CD4-positive, alpha-beta T cell treated with Interleukin-12 subunit alpha and Interleukin-12 subunit beta, for 1 hour (primary cell): Measurements from ENCODE around the gene SYT10.
"Not testable (repeated sequence)": the region's sequence is repeated elsewhere in the genome, so short reads cannot be mapped to it uniquely, and the experiment has no call there.

ENCODE experiments used
- DNase-seq: peaks from one replicate; pipeline ENCODE4 v3.0.0-alpha.2; 2020

The SYT10 gene, protein sequence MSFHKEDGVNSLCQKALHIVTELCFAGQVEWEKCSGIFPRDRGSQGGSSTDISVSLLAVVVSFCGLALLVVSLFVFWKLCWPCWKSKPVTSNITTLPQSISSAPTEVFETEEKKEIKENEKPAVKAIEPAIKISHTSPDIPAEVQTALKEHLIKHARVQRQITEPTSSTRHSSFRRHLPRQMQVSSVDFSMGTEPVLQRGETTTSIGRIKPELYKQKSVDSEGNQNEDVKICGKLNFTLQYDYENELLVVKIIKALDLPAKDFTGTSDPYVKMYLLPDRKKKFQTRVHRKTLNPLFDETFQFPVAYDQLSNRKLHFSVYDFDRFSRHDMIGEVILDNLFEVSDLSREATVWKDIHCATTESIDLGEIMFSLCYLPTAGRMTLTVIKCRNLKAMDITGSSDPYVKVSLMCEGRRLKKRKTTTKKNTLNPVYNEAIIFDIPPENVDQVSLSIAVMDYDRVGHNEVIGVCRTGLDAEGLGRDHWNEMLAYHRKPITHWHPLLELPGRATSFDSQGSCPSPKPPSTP

DNA sequence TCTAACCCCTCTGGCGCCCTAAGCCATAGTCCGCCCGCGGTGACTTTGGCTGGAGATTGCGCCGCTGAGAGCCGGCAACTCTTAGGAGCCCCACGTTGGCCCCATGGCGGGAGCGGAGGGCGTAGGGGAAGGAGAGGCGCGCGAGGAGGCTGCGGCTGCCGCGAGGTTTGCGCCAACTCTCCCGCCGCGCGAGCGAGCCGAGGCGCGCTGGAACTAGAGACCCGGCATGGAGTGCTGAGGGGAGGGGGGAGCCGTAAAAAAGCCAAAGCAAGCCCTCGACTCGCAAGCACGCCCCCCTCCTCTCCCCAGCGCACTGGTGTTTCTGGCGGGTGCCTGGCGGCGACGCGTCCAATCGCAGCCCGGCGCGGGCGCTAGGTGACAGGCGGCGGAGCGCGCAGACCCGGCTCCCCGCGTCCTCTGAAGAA, at the start of gene SYT10:
Gene SYT10 (minus strand): TSS at position 233 of the 425 bp plus-strand sequence. CDS start 297 bp downstream, outside the sequence.
- no peak for DNase-seq

DNA sequence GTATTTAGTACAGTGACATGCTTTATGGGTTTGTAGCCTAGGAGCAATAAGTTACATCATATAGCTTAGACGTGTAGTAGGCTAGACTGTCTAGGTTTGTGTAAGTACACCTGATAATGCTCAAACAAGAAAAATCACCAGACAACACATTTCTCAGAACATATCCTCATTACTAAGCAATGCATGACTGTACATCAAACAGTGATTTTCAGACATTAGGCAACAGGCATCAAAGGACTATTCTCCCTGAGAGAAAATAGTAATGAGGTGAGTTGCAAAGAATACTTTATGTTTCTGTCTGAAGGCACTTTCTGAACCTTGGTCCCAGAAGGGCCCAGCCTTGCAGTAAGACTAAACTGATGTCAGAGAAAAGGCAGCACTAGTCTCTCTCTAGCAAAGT, 48.4 kb upstream of the SYT10 start:
- no peak for DNase-seq

DNA sequence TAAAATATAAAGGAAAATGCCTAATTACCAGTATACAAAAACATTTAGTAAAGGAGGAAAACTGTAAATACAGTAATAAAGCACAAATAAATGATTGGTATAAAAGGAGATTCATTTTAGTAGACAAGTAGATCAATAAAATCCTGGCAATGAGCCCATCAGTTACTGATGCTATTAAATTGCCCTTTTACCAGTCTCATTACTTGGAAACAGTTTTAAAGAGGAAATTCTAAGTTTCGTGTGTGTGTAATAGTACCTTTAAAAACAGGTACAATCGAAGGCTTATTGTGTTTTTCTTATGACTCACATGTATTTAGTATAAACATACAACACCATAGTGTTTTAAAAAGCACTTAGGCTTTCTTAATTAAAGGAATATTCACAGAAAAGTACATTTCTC, 46.4 kb upstream of the SYT10 start:
- no peak for DNase-seq

DNA sequence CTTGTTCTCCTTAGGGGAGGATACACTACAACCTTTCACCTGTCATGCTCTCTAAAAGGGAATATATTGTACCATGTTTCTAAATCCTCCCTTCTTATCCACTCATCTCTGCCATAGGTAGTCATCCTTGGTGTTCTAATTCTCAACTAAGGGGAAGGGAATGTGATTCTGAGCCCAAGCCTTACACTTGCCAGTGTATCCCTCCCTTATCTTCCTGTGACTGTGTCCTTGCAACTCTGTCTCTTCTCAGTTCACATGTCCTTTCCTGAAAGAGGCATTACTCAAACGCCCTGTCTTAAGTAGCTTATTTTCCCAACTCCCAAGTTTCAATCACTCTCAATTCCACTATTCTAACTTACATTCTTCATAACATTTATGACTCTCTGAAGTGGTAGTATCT, 44.5 kb upstream of the SYT10 start:
- no peak for DNase-seq

DNA sequence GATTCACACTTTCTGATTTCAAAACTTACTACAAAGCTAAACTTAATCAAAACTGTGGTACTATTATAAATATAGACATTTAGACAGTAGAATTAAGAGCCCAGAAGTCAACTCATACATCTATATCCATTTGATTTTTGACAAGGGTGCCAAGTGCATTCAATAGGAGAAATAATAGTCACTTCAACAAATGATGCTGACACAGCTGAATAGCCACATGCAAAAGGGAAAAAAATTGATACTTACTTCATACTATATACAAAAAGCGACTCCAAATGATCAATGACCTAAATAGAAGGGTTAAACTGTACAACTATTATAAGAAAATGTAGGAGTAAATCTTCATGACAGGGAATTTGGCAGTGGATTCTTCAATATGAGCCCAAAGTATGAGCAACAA, 40.7 kb upstream of the SYT10 start:
- DNase-seq = no peak

DNA sequence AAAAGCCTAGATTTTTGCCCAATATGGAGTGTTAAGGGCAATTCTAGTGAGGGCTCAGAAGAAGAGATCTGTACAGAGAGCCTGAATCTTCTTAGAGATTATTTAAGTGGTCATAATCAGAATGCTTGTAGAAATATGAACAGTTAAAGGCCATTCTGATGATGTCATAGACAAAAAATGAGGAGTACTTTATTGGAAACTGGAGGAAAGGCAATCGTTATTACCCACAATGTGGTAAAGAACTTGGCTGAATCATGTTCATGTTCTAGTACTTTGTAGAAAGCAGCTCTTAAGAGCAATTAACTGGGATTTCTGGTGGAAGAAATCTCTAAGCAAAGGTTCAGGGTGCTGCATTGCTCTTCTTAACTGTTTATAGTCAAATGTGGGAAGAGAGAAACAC, 36.4 kb upstream of the SYT10 start:
- DNase-seq = no peak

DNA sequence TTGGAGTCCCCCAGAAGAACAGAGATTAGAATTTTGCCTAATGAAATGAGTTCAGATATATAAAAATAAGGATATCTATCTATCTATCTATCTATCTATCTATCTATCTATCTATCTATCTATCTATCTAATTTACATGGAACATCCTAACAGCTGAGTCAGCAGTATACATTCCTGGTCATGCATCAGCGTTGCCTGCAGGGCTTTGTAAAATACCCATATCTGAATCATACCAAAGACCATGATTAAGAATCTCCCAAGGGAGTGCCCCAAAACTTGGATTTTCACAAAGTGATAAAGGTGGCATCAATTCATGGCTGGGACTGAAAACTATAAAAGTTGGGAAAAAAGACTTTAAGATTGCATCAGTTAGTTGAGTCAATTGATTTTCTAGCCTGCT, 32.7 kb upstream of the SYT10 start:
- DNase-seq = no peak

DNA sequence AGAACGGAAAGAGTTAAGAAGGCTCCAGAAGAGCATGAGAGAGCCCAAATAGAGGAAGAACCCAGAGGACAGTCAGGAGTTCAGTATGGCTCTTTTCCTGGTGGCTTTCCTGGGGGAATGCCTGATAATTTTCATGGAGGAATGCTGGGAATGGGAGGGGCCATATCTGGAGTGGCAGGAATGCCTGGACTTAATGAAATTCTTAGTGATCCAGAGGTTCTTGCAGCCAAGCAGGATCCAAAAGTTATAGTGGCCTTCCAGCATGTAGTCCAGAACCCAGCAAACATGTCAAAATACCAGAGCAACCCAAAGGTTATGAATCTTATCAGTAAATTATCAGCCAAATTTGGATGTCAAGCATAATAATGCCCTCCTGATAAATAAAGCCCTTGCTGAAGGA, 15.5 kb upstream of the SYT10 start:
- no peak for DNase-seq

DNA sequence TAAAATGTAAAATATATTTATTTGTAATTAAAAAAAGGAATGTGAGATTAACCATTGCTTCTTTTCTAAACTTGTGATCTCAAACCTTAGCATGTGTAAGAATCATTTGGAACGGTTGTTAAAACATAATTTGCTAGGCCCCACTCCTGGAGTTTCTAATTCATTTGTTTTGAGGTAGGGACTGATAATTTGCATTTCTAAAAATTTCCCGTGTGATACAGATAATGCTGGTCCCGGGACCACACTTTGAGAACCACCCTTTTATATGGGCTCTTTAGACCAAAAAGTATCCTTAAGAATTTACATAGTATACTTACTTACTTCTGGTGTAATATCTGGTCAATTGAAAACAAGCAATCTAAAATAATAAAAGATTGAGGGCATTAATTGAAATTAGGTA, 10.9 kb upstream of the SYT10 start:
- no peak for DNase-seq

DNA sequence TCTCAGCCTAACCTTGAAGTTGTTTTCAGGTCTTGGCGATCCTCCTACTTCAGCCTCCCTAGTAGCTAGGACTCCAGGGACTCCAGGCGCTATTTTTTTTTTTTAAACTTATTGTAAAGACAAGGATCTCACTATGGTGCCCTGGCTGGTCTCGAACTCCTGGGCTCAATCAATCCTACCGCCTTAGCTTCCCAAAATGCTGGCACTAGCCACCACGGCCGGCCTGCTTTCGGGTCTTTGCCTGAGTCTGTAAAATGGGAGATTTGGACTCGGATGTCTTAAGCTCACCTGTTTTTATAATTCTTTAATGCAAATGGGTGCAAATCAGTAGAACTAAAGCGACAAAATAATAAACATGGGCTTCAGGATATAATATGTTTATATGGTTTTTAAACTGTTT, 858 bp upstream of the SYT10 start:
- no peak for DNase-seq

DNA sequence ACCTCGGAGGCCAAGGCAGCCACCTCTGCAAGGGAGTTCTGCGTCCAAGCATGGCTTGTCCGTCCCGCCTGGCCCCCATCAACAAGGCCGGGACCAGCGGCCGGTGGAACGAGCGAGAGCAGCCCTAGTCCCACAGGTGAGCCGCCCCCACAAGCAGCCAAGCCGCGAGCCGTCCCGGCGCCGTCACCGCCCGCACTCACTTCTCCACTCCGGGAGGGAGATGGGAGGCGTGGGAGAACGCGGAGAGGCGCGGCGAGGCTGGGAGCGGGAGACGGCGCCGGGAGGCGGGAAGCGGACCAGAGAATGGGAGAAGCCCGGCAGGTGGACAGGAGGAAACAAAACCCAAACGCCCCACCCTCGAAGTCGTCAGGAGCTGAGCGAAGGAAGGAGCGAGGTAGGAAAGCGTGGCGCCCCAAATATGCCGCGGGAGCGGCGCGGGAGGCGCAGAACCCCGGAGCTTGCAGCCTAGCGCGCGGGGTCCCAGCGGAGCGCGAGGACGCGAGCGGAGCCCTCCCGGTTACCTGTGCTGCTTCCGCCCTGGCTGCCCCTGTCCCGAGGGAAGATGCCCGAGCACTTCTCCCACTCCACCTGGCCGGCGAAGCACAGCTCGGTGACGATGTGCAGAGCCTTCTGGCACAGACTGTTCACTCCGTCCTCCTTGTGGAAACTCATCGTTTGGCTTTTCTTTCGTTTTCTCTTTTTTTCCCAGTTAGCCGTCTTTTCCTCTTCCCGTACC, 600 bp downstream of the SYT10 start:
- DNase-seq = no peak

DNA sequence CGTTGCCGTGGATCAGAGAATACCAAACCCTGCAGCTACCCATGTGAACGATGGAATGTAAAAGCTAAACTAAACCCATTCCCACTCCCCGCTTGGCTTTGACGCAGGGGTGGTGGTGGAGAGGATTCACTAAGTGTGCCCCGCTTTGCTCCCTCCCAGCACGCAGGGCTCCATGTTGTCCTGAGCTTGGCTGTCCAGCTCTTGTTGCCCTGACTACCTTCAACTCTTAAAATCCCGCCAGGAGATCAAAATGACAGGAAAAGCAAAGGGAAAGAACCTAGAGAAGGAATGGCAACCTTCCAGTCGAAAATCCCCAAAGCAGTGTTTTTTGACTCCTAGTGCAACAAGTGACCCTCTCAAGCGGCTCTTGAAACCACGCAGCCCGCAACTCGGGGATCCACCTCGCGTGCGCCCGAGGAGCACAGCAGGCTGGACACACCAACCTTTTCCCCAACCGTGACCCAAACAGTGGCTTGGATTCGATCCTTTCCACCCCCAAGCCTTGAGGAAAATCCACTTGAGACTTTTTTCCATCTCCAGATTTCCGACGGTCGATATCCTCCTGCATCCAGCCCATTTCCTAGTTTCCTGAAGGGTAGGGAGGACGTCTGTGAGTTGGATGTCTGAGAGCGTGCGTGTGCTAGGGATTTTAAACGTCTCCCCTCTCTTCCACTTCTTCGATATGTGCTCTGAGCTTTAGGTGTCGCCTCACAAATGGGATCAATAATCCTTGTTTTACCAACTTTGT, 1.4 kb downstream of the SYT10 start:
- DNase-seq = no peak

DNA sequence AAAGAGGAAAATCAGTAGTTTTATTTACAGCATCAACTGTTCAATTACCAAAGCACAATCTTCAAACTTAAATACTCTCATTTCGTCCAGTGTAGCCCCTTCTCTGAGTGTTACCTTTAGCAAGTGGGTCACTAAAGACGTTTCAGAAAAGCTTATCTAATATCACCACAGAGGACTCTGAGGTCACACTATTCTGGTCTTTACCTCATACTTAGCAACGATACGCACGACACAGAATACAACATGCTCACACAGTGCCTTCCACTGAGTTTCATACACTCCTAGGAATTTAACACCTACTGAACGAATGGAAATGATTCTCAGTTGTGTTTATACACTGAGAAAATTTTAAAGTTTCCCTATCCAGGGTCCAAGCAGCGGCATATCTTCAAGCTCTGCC, 2.0 kb downstream of the SYT10 start:
- no peak for DNase-seq

DNA sequence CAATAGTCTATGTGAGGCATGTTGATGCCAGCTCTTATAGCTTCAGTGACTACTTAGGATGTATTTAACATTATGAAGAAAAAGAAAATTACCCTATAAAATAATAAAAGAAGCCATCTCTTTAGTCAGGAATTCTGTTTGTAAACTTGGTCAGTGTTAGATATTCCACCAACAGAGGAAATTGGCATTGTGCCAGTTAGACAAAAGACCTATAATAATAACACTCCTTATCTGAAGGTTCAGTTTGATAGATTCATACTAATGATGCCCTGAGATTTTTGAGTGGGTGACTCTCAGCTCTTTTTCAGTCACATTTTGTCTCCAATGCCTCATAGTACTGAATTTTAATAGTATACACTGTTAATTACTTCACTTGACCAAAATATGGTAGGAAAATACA, 6.6 kb downstream of the SYT10 start:
- DNase-seq = no peak

DNA sequence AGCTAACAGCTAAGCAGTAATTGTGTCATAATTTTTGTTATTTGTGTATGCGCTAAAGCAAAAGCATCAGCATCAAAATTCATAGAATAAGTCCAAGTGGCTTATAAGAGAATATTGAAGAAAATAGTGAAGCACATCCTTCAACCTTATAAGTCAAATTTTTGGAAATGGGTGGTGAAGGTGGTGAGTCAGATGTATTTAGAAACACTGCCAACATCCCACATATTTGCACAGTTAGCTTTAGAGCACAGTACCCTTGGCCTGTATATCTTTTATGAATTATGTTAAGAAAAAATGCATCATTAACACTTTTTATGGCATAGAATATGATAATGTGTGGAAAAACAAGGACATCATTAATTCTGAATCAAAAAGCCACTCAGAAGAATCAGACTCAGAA, 8.0 kb downstream of the SYT10 start:
- no peak for DNase-seq

DNA sequence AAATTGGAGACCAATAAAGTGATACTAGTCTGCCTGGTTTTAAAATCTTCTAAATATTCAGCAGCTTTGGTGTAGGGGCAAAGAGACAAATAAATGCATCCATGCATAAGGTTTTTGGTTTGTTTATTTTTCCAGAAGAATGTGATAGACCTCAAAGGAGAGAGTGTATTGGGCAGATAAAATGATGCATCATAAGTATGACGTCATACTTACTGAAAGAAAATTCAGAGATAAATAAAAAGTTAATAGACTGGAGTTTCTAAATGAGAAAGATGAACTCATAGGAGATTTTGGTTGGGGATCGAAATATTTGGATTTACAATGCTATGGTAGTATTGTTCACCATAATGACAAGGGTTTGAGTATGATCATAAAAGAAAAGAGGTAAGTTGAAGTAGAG, 10.2 kb downstream of the SYT10 start:
- DNase-seq = no peak

DNA sequence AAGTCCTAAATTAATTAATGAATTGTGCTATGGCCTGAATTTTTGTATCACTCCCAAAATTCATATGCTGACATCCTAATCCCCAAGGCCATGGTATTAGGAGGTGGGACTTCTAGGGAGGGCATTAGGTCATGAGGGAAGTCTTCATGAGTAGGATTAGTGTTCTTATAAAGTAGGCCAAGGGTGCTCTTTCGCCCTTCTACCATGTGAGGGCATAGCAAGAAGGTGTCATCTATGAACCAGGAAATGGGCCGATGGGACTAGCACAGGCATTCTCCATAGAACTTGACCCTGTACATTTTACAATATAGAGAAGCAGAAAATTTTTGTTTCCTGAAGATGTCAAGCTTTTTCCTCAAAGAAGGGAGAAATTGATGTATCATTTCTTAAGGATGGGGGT, 12.5 kb downstream of the SYT10 start:
- DNase-seq = no peak

DNA sequence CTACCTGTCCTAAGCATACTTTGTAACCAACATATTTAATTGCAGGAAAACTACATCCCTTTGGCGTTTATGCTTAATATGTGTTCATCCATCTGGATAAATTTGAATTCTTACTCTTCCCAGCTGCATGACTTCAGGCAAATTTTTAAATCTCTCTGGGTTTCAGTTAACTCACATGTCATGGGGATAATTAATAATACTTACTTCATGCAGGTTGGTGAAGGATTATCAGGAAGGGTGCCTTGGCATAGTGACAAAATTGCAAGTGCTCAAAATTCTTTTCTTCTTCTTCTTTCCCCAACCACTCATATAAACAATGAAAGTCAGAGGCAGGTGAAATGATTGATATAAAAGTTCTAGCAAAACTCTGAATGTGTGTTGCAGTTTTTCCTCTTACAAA, 15.9 kb downstream of the SYT10 start:
- no peak for DNase-seq

DNA sequence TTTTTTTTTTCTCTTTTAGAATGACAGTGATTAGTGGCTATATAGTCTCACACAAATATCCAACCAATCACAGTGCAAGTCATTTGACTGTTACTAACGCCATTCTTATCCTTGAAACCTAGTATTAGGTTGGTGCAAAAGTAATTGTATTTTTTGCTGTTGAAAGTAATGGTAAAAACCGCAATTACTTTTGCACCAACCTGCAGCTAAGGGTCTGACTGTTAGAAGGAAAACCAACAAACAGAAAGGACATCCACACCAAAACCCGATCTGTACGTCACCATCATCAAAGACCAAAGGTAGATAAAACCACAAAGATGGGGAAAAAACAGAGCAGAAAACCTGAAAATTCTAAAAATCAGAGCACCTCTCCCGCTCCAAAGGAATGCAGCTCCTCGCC, 27.2 kb downstream of the SYT10 start:
- not testable (repeated sequence) for DNase-seq

DNA sequence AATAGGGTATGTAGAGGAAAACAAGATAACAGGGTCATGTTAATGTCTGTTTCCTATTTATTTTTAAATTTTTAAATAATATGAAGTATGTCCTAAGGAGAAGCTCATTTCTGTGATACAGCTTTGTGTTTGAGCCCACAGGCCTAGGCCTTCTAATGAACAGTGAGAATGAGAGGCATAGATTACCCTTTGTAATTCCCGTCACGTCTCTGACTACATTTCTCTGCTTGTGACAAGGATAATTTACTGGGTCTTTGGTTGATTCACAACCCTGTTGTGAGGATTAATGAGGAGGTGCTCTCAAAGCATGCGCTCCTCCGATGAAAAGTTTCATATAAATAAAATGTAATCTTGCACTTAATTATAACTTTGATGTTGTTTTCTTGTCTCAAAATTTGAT, 56.1 kb downstream of the SYT10 start:
- no peak for DNase-seq

DNA sequence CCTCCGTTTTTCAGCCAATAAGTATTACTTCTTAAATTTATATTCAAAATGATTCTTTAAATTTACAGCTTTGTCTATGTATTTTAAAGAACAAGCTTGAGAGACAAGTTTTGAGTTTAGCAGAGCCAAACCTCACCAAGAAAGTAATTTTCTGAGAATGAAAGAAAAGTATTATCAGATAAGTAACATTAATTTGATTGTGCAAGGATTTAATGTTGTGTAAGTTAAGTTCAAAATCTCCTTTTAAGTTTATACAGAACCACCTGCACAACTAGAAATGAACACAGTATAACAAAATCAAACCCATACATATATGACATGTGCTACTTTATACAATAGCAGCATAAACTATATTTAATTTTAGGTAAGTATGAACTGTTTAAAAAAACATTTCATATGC, 63.5 kb downstream of the SYT10 start:
- DNase-seq = no peak

DNA sequence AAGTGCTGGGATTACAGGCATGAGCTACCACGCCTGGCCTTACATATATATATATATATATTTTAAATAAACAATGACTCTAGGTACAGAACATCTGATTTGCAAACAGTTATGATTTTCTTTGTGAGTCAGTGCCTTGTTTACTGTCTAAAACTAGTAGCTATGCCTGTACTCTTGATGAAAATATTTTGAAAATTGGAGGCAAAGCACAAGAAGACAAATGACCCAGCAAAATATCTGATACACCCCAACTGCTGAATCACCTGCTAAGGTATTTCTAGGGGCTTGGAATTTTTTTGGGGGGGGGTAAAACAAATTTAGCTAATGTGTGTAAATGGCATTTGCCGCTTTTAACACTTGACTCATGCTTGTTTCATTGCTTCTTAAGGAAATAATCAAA, 69.3 kb downstream of the SYT10 start:
- DNase-seq = no peak

DNA sequence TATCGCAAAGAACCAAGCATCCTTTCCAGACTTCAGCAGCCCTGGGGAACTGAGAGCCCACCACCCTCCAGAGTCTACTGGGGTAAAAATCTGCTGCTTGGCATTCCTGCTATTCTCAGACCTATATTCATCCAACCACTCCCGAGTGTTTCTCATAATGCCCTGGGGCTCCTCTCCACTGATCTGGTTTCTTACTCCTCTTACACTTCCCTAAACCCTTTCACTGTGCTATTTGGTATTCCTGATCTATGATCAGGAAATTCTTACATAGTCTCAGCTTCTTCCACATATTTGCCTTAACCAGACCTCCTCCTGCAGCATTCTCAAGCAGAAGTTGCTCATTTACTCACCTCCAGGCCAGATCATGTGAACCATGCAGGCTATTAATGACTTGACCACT, 82.4 kb downstream of the SYT10 start:
- no peak for DNase-seq

DNA sequence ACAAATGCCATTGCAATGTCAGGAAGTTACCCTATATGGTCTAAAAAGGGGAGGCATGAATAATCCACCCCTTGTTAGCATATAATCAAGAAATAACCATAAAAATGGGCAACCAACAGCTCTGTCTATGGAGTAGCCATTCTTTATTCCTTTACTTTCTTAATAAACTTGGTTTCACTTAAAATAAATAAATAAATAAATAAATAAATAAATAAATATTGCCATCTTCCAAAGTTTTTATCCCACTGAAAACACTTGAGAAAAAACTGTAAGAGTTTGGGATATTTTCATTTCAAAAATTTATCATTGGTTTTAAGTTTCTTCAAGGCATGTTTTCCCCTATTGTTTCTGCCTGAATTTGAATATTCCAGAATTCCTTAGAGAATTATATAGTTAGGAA, 89.8 kb downstream of the SYT10 start:
- DNase-seq = no peak
